ENCODE data around the gene UNCX.

- TF ChIP-seq ZNF140 (CRISPR knock-in tag; IDR thresholded peaks at IDR 0.05) = no peak
- no peak; a peak in 1 of 6 replicates for TF ChIP-seq CTCF (IDR thresholded peaks at IDR 0.05 in 2 of 3, conservative IDR thresholded peaks at IDR 0.05 in 1 of 3; ENCODE audit: insufficient read depth in 2 of 3, low read depth in 1 of 3, low read length in 3 of 3)
These were observed 38.9 kb upstream of the UNCX start for GRCh38 chr7:1193593-1194424.
